Right ventricle myocardium superior (tissue), 1 donor: ENCODE results near the gene ATP6V0A1. TPM values are rescaled to one million over a fixed set of nuclear protein-coding genes. Genes with fewer than 3 reads are reported as not detected.
"Not testable (repeated sequence)": the region's sequence is repeated elsewhere in the genome, so short reads cannot be mapped to it uniquely, and the experiment has no call there.

ENCODE experiments used
- ATAC-seq: fragments of 200-7000 bp; cut with Tn5 transposase; one replicate; pipeline ENCODE4 v1.9.1; 2020; ENCODE audit warnings: mild to moderate bottlenecking; ENCODE audit not compliant: poor library complexity
- DNase-seq: peaks from one replicate; pipeline ENCODE4 v3.0.0-alpha.2; 2020
- intact Hi-C: fragments of 100-400 bp; cut with DNase I; formaldehyde crosslinking; loops from one replicate; pipeline ENCODE4 v1.11.2; 2022
- long read RNA-seq: library from polyadenylated mRNA; unstranded; transcript quantifications from one replicate; pipeline ENCODE4 v2.0.0, GENCODE V29; 2021
- total RNA-seq: library from RNA; stranded (reverse); fragmentation: NEBNext Ultra II Directional; extraction: Animal tissue kit (Norgen Biotek cat#: 25700); gene quantifications from one replicate; pipeline ENCODE4 v1.2.1, GENCODE V29; 2021
- donor health status: DM: no; HTN: yes; CAD: no; lungs with severe emphysema.

The ATP6V0A1 gene
- 29.9 TPM for total RNA-seq
- long read RNA-seq, full-length matches to known transcripts, result 14 of 31 reads
- long read RNA-seq, partial matches to known transcripts, result 5 of 31 reads
- long read RNA-seq, other reads (novel, unspliced or antisense), result 12 of 31 reads

DNA sequence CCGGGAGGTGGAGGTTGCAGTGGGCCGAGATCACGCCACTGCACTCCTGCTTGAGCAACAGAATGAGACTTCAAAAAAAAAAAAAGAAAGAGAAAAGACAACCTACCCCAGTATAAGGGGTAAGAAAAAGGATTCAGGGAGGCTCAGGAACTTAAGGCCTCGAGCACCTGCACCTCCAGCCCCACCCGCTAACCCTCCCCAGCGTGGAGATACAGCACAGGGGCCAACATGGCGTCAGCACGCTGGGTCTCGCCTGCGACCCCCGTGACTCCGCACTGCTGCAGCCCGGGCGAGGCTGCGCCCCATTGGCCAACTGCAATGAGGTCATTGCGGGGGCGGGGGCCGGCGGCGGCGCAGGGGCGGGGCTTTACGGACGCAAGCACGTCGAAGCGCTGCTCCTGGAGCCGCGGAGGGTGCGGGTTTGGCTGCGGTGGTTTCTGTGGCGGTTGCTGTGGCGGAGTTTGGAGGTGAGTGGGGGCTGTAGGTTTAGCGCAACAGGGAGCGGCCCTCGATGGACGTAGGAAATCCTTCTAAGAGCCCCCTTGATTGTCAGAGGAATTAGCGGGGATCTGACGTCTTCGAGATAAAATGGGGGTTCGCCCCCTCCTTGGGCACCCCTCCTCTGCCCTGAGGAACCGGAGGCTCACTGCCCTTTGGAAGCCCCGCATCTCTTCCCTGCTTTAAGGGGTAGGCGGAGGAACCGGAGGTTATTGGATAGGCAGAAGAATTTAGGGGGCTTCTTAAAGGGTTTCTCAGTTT is at the start of gene ATP6V0A1:
Gene ATP6V0A1, plus strand, starts transcription at position 382 of the 759 bp plus-strand sequence. CDS start 2,017 bp downstream, outside the sequence.
- ATAC-seq (peak; percentile 98), DNase-seq (peak; percentile 97)
- intact Hi-C loops, result no loop called here

DNA sequence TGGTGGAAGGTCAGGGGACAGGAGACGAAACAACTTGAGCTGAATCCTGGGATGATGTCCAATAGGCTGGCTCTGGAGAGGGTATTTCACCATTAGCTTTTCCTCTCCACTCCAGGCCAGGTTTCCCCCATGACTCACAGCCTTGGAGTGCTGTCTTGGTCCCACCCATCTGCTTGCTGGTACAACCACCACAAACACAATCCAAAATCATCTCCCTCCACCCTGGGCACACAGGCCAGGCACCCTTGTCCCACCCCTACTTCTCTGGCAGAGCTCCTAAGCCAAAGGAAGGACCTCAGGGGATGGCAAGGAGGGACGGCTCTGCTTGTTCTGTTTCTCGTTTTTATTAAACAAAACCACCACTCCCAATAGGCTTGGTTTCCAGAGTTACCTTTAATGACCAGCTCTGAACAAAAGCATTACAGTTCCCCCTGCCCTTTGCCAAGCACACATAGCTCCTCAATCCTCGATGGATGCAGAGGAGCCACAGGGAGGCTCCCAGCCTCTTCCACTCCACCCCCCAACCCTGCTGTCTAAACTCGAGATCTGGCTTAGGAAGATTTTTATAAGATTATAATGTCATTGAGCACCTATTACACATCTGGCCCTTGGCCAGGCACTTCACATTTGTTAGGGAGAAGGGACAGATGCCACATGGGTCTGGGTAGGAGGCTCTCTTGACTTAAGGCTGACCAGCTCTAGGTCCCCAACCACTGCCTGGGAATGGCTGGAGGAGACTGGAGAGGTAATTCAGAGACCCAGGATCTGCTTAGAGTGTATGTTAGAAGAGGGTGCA is 49.0 kb upstream of the ATP6V0A1 start:
- intact Hi-C loops, result loop anchor here (5.0 kb wide), 1 partner anchor 108 kb away; no protein-coding TSS in a partner anchor
- ATAC-seq (peak; percentile 42), DNase-seq (peak; percentile 76)

DNA sequence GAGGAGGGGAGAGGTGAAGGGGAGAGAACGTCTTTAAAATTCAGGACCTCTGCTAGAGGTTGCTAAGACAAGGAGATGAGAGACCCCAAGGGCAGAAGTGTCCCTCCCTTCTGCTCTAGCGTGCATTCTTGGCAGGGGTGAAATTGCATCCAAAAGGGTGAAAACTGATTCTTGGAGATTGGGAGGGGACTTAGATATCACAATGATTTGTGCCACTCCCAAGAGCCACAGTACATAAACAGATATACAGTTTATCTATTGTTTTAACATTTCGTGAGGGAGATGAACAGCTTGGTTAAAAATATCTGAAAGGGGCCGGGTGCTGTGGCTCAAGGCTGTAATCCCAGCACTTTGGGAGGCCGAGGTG is 48.4 kb upstream of the ATP6V0A1 start:
- DNase-seq (no peak), ATAC-seq (no peak)
- intact Hi-C loops, result no loop called here

DNA sequence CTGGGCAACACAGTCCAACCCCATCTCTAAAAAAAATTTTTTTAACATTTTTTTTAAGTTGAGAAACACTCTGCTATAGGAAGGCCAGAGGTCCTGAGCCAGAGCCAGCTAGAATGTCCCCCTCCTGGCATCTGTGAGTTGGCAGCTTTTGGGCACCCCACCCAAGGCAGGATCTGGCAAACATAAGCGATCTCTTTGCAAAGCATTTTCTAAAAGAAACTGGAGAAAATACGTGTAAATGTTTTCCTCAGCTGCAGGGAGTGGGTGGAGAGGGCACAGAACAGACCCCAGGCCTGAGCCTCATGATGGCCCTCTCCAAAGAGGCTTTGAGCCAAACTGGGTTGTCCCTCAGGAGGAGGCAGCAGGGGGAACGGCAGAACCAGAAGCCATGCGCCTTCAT is 47.3 kb upstream of the ATP6V0A1 start:
- ATAC-seq, result no peak
- intact Hi-C loops, result no loop called here

DNA sequence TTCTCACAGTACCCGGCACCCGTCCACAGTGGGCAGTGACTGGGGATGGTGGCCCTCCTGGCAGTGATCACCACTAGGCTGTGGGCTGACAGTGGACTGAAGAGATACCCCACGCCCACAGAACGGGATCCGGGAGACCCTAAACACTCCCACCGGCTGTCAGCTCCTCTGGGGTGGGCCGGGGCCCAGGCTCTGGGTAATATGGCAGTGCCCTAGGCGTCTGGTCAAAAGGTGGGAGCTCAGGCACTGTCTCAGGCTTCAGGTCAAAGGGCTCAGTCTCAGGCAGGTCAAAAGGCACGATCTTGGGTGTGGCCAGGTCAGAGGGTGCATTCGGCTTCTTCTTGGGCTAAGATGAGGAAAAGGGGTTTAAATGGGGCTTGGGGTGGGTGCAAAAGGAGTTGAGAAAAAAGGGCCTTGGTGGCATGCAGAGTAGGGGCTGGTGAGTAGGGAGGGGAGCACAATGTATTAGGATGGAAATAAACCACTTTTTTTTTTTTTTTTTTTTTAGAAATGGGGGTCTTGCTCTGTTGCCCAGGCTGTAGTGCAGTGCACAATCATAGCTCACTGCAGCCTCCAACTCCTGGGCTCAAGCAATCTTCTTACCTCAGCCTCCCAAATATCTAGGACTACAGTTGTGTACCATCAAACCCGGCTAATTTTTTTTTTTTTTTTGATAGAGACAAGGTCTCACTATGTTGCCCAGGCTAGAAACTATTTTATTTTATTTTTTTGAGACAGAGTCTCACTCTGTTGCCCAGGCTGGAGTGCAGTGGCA is 46.6 kb upstream of the ATP6V0A1 start:
- no peak for ATAC-seq
- DNase-seq, result peak; percentile 32
- intact Hi-C loops, result no loop called here

More for the DNA sequence above, 47.3 kb upstream of the ATP6V0A1 start:
- no peak for DNase-seq

DNA sequence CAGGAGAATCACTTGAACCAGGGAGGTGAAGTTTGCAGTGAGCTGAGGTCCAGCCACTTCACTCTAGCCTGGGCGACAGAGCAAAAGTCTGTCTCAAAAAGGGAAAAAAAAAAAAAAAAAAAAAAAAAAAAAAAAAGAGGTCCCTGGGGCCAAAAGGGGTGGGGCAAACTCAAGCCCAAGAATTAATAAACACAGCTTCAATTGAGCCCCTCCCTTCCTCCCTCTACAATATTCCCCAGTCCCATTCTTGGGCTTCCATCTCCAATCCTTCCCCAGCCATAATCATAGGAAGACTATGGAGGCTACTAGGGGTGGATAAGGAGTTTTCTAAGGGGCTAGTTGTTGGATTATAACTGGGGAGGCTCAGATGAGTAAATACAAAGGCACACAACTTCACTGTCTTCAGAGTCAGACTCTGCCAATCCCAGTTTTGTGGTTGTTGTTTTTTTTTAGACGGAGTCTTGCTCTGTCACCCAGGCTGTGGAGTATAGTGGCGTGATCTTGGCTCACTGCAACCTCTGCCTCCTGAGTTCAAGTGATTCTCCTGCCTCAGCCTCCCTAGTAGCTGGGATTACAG is 45.1 kb upstream of the ATP6V0A1 start:
- DNase-seq, result peak; percentile 23
- intact Hi-C loops, result no loop called here
- no peak for ATAC-seq

DNA sequence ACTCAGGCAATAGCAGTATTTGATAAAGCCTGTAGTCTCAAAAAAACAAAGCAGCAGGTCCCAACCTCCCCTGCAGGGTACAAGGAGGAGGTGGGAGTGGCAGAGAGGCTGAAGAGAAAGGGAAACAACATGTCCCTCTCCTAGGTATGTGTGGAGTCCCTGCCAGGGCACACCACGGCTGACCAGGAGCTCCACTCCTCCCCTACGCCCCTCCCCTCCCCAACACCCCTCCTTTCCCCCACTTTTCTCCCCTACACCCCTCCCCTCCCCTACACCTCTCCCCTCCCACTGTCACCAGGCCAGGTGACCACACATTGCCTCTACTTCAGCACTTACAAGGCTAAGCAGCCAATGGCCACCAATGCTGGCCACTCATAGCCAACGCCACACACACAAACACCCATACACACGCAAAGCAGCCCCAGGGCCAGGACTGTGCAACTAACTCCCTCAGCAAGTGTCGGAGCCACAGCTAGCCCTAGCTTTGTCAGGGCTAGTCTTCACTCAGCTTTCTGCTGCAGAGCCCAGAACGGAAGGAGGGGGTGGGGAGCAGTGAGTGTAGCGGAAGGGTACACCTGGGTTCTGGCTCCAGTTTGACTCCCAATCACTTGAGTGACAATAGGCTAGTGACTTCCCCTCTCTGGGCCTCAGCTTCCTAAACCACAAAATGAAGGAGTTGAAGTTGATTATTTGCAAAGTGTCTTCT is 43.8 kb upstream of the ATP6V0A1 start:
- peak; percentile 48 for DNase-seq
- intact Hi-C loops, result no loop called here
- no peak for ATAC-seq

DNA sequence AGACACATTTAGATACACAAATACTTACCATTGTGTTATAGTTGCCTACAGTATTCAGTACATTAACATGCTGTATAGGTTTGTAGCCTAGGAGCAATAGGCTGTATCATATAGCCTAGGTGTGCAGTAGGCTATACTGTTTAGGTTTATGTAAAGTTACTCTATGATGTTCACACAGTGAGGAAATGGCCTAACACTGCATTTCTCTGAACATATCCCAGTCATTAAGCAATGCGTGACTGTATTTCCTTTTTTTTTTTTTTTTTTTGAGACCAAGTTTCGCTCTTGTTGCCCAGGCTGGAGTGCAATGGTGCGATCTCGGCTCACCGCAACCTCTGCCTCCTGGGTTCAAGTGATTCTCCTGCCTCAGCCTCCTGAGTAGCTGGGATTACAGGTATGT is 40.7 kb upstream of the ATP6V0A1 start:
- peak; percentile 3 for DNase-seq
- intact Hi-C loops, ATAC-seq: not testable (repeated sequence)

DNA sequence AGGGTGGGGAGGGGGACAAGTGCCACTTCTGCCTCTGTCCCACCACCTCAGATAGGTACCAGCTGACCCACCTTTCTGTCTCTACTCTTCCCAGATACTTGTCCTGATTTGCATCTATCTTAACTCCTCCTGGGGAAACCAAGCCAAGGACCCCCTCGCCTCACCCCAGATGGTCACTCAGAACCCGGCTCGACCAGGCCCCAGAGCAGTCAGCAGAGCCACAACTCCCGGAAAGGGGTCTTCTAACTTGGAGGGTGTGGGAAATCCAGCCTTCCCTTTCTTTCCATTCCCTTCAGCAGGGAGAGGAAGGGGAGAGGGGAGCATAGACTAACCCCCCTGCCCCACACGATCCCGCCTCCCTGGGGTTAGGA is 37.6 kb upstream of the ATP6V0A1 start:
- no peak for ATAC-seq

DNA sequence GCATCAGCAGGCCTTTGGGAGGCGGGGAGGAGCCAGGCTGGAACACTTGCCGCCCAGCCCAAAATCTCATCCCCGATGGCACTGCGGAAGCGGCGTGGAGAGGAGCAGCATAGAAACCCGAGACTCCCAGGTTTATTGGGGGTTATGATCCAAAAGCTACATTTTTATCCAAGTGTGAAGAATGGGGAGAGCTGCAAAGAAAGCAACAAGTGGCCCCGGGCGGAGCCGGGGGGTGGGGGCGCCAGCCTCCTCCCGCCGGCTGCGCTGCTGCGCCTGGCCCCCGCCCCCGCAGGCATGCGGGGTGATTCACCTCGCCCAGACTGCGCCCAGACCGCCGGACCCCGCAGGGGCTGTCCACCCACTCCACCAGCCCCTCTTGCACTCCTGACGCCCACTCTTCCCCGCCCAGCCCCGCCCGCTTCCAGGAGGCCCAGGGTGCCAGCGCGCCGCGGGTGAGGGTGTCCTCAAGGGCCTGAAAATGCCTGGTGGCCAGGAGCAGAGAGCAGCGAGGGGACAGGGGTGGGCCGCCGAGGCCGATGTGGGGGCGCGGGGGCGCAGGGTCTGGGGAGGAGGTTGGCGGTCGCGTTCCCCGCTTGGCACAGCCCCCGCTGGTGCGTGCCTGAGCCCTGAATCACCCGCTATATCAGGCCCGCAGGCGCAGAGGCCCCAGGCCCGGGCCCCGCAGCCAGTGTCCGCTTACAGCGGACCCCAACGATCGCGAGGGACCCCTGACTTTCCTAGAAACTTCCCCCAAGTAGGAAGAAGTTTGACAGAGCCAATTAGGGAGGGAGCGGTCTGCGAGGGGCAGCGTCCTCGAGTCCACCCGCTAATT is 37.0 kb upstream of the ATP6V0A1 start:
- intact Hi-C loops, result no loop called here
- ATAC-seq (peak; percentile 48), DNase-seq (peak; percentile 65)

More for the DNA sequence above, 37.6 kb upstream of the ATP6V0A1 start:
- intact Hi-C loops, result no loop called here
- DNase-seq, result no peak

DNA sequence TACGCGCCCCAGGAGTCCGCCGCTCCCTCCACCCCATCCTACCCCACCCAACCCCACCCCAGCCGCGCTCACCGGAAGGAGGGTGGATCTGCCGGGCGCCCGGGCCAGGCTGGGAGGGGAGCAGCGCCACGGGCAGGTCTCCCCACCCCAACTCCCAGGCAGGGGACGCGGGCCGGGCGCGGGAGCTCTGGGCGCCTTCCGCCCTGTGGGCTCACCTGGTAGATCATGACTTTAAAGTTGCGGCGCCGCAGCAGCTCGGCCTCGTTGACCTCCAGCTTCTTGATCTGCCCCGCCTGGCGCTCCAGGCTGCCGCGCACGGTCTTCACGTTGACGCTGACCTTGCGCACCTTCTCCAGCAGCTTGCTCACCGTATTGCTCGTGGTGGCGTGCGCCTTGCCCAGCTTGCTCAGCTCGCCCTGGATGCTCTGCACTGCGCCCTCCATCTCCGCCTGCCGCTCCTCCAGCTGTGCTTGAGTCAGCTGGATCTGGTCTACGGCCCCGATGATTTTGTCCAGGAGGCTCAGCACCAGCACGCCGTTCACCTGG is 36.2 kb upstream of the ATP6V0A1 start:
- ATAC-seq (peak; percentile 55), DNase-seq (peak; percentile 60)
- intact Hi-C loops, result no loop called here

DNA sequence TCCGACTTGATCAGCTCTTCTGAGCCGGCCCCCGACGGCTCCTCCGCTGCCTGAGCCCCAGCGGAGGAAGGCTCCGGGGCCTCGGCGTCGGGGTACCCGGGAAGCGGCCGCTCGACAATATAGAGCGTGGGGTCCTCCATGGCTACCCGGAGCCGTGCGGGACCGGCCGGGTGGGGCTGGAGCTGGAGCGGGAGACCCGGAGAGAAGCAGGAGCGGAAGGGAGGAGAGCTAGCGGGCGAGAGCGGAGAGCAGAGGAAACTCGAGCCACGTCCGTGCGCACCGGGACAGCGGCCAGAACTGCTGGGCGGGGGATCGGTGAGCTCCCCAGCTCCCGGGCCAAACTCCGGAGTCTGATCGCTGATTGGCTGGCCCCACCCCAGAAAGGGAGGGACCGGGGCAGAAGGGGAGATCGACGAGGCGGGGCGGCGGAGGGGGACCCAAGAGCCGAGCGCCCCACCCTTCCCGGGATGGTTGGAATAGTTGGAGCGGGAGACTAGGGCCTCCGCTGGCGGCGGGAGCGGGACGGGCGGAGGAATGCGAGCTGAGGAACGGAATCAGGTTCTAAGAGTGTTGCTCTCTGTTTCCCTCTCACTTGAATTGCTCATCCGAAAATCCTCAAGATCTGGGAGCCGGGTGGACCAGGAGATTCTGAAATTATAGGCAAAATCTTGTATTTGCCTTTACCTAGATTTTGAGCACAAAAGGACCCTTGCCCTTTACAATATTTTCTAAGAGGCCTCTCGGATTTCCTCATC is 35.5 kb upstream of the ATP6V0A1 start, which contains the start of gene CAVIN1:
Gene CAVIN1, minus strand, starts transcription at position 299 of the 755 bp plus-strand sequence. Its CDS starts 159 bp downstream, at position 140.
- intact Hi-C loops, result no loop called here
- DNase-seq, result peak; percentile 99
- peak; percentile 90 for ATAC-seq

DNA sequence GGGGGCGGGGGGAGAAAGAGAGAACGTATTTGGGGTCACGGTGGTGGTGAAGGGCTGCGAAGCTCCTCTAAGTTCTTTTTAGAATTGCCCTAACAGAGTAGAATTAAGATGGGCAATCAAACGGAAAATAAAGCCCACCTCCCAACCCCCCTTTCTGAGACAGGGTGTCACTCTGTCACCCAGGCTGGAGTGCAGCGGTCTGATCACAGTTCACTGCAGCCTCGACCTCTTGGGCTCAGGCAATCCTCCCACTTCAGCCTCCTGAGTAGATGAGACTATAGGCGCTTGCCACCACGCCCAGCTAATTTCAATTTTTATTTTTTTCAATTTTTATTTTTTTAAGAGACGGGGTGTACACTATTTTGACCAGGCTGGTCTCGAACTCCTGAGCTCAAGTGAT is 34.9 kb upstream of the ATP6V0A1 start:
- no peak for DNase-seq
- intact Hi-C loops, result no loop called here
- no peak for ATAC-seq

DNA sequence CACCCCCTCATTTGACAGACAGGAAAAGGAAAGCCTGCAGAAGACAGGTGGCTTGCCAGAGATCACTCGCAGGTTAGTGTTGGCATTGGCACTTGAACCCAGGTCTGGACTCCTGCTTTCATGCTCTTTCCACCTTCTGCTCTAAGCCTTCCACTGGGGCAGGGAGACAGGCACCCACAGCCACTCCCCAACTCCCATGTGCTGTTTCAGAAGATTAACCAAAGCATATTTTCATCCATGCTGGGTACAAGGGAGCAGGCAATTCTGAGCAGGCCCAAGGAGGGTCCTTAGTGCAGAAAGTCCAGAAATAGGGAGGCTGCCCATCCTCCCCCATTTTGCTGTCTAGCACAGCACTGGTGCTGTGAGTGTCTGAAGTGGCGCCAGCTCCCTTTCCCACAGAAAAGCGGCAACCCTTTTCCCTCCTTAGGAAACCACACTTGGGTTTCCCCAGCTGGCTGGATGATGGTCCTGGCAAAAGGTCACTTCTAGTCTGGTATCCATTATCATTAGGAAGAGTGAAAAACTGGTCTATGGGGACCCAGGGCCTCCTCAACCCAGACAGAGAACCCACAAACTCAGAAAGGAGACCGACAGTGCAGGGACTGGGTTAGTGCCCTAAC is 33.6 kb upstream of the ATP6V0A1 start:
- ATAC-seq, result no peak
- no peak for DNase-seq
- intact Hi-C loops, result loop anchor here (5.0 kb wide), 1 partner anchor 92 kb away; no protein-coding TSS in a partner anchor

DNA sequence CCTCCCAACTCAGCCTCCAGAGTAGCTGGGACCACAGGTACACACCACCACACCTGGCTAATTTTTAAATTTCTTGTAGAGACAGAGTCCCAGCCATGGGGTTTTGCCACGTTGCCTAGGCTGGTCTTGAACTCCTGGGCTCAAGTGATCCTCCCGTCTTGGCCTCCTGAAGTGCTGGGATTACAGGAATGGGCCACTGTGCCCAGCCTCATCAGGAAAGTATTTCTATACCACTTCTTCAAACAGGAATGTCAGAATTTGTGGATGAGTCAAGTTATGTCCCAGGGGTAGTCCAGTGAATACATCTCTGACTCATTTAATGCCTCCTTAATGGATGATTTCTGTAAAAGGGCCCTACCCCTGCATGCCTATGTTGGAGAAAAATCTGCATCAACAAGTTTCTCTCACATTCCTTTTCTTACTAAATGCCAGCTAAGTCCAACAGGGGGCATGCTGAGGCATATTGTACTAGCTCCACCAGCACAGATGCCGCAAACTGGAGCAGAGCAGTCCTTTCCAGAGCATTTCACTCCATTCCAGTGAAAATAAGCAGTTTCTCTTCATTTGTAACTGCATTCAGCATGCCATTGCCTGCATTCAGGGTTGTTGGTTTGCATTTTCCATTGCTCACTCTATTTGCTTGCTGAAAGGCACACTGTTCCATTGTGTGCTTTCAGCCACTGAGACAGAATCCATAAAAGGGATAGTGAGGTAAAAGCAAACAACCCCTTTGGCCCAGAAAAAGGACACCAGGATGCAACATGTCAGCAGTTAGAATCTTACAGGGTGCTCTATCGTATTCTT is 30.3 kb upstream of the ATP6V0A1 start:
- intact Hi-C loops, result loop anchor here (5.0 kb wide), 1 partner anchor 89 kb away; no protein-coding TSS in a partner anchor
- ATAC-seq, result peak; percentile 67
- no peak for DNase-seq
